ENCODE measurements around the gene MMP20.

DNA sequence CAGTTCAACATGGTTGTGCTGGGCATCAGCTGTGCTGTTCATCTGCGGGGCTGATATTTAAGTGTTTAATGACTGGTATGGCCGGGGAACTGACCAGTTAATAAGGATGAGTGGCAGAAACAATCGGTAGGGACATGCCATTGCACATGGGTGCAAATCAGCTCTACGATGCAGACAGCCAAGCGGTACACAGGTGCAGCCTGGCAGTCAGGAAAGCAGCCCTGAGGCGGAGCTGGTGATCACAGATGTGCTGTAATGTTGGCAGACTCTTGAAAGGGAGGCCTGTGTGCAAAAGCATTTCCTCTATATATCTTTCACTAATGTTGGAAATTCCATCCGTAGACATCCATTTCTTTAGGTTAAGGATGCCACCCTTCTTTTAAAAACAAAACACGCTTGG lies 1.1 kb downstream of the MMP20 start:
- TF ChIP-seq GATA3 (IDR thresholded peaks at IDR 0.05; ENCODE audit: low read depth, low read length) = no peak
- no peak for TF ChIP-seq GATA2 (IDR thresholded peaks at IDR 0.05; ENCODE audit: low read depth, low read length)

All from SH-SY5Y (cell line).